Activated CD8-positive, alpha-beta T cell treated with anti-CD3 and anti-CD28 coated beads, Interleukin-2, amount 10 ng/mL, durations not matched to agents 7 days and 5 days (primary cell): ENCODE data around the gene PURB. TPM values are rescaled to one million over a fixed set of nuclear protein-coding genes. Genes with fewer than 3 reads are reported as not detected.
"Not testable (repeated sequence)": the region's sequence is repeated elsewhere in the genome, so short reads cannot be mapped to it uniquely, and the experiment has no call there.

Experiments used
- ATAC-seq: fragments of 150-1000 bp; cut with Tn5 transposase; one replicate; pipeline ENCODE4 v1.10.0; 2021; ENCODE audit warnings: moderate library complexity
- CTCF ChIA-PET: fragments of 350-600 bp; sonication (Branson Sonifier 250); formaldehyde crosslinking; loops from one replicate; lab custom pipeline; 2021; ENCODE audit warnings: antibody characterized with exemption; lab: Charles Lee
- POLR2A ChIA-PET: fragments of 350-600 bp; sonication (Branson Sonifier 250); formaldehyde crosslinking; loops from one replicate; lab custom pipeline; 2021; ENCODE audit warnings: antibody characterized with exemption; lab: Charles Lee
- DNase-seq: peaks from one replicate; pipeline ENCODE4 v3.0.0-alpha.2; 2020
- H3K27ac Mint-ChIP-seq: one replicate; pipeline ENCODE4 v1.8.0; 2021; ENCODE audit warnings: mild to moderate bottlenecking, mixed read lengths
- H3K27me3 Mint-ChIP-seq: one replicate; pipeline ENCODE4 v1.8.0; 2021; ENCODE audit warnings: low read depth, mixed read lengths
- H3K36me3 Mint-ChIP-seq: one replicate; pipeline ENCODE4 v1.8.0; 2021; ENCODE audit warnings: low read depth, mixed read lengths
- H3K4me1 Mint-ChIP-seq: one replicate; pipeline ENCODE4 v1.8.0; 2021; ENCODE audit warnings: low read depth, mixed read lengths
- H3K4me3 Mint-ChIP-seq: one replicate; pipeline ENCODE4 v1.8.0; 2021; ENCODE audit warnings: mild to moderate bottlenecking, mixed read lengths
- H3K9me3 Mint-ChIP-seq: one replicate; pipeline ENCODE4 v1.8.0; 2022; ENCODE audit warnings: mixed read lengths; ENCODE audit not compliant: insufficient read depth
- total RNA-seq, 2 experiments: library from RNA; stranded (reverse); gene quantifications; one replicate each; pipeline ENCODE4 v1.2.3, GENCODE V29; 2021

Gene PURB
- total RNA-seq = 10 to 100 TPM; 26.8 to 28.0 TPM

- CTCF ChIA-PET = interaction anchor here (0.8 to 5.1 kb wide), 9 partner anchors 28 to 250 kb away, joined by 3 to 33 read pairs (median 4); partner anchors contain the start of gene H2AZ2
- Mint-ChIP-seq H3K9me3 (no peaks in the 10 kb centered on the region), H3K27me3 (no peaks in the 10 kb centered on the region), H3K36me3 (peaks cover 39% of the 10 kb centered on the region), H3K4me1 (peaks cover 57% of the 10 kb centered on the region), H3K4me3 (peak within 1 kb of the TSS; percentile 88), H3K27ac (peak within 1 kb of the TSS; percentile 98)
- ATAC-seq (peak; percentile 91), DNase-seq (peak; percentile 96)
- POLR2A ChIA-PET = interaction anchor here (0.6 to 3.2 kb wide), 48 partner anchors 9 to 395 kb away, joined by 3 to 92 read pairs (median 6); partner anchors contain the start of genes DDX56, H2AZ2, MYO1G and NUDCD3
Observed at GRCh38 chr7:44885394-44886317, at the start of gene PURB. PURB (minus strand) TSS chr7:44885530; CDS start chr7:44885348, 182 bp downstream.

GRCh38 chr7:44935016-44935415 is 49.7 kb upstream of the PURB start:
- DNase-seq (no peak), ATAC-seq (no peak)
- Mint-ChIP-seq H3K4me1 (peaks cover 8% of the 10 kb centered on the region), H3K27me3 (peaks cover 24% of the 10 kb centered on the region), H3K4me3 (no peak overlapping the region), H3K36me3 (no peaks in the 10 kb centered on the region), H3K27ac (peak overlapping the region; percentile 33), H3K9me3 (no peaks in the 10 kb centered on the region)
- ChIA-PET POLR2A (no interaction called here), CTCF (no interaction called here)

- ATAC-seq, H3K4me1 Mint-ChIP-seq, H3K9me3 Mint-ChIP-seq, DNase-seq, POLR2A ChIA-PET, H3K4me3 Mint-ChIP-seq, CTCF ChIA-PET, H3K36me3 Mint-ChIP-seq: not testable (repeated sequence)
- Mint-ChIP-seq H3K27ac (peak overlapping the region; percentile 33), H3K27me3 (peaks cover 24% of the 10 kb centered on the region)
Observed at GRCh38 chr7:44934510-44934909, 49.2 kb upstream of the PURB start.

DNA sequence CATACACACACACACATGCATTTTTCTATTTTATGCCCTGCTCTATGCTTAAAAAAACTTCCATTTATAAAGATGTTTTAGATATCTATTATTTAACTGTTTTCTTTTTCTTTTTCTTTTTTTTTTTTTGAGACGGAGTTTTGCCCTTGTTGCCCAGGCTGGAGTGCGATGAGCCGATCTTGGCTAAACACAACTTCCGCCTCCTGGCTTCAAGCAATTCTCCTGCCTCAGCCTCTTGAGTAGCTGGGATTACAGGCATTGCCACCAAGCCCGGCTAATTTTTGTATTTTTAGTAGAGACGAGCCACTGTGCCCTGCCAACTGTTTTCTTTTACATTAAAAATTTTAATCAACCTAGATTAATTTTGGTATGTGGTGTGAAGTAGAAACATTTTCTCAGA is 45.6 kb upstream of the PURB start:
- no peaks in the 10 kb centered on the region for H3K9me3 Mint-ChIP-seq
- DNase-seq (no peak), ATAC-seq (no peak)
- H3K27ac Mint-ChIP-seq = no peak overlapping the region
- peaks cover 2% of the 10 kb centered on the region for H3K4me1 Mint-ChIP-seq
- CTCF ChIA-PET = no interaction called here
- H3K36me3 Mint-ChIP-seq = no peaks in the 10 kb centered on the region
- POLR2A ChIA-PET = no interaction called here
- H3K27me3 Mint-ChIP-seq = peaks cover 28% of the 10 kb centered on the region
- H3K4me3 Mint-ChIP-seq = no peak overlapping the region

- POLR2A ChIA-PET = interaction anchor here (0.6 to 3.9 kb wide), 2 partner anchors 37 to 340 kb away, joined by 3 to 25 read pairs; partner anchors contain the start of gene PURB
- no peaks in the 10 kb centered on the region for H3K9me3 Mint-ChIP-seq
- ATAC-seq = peak; percentile 34
- DNase-seq = no peak
- H3K27ac Mint-ChIP-seq = no peak overlapping the region
- H3K36me3 Mint-ChIP-seq = no peaks in the 10 kb centered on the region
- CTCF ChIA-PET = interaction anchor here (0.7 to 6.5 kb wide), 12 partner anchors 9 to 213 kb away, joined by 3 to 96 read pairs (median 6); partner anchors contain the start of gene H2AZ2
- peaks cover 25% of the 10 kb centered on the region for H3K4me1 Mint-ChIP-seq
- H3K4me3 Mint-ChIP-seq = no peak overlapping the region
- H3K27me3 Mint-ChIP-seq = peaks cover 9% of the 10 kb centered on the region
Observed at GRCh38 chr7:44922351-44922694, 37.0 kb upstream of the PURB start.

DNA sequence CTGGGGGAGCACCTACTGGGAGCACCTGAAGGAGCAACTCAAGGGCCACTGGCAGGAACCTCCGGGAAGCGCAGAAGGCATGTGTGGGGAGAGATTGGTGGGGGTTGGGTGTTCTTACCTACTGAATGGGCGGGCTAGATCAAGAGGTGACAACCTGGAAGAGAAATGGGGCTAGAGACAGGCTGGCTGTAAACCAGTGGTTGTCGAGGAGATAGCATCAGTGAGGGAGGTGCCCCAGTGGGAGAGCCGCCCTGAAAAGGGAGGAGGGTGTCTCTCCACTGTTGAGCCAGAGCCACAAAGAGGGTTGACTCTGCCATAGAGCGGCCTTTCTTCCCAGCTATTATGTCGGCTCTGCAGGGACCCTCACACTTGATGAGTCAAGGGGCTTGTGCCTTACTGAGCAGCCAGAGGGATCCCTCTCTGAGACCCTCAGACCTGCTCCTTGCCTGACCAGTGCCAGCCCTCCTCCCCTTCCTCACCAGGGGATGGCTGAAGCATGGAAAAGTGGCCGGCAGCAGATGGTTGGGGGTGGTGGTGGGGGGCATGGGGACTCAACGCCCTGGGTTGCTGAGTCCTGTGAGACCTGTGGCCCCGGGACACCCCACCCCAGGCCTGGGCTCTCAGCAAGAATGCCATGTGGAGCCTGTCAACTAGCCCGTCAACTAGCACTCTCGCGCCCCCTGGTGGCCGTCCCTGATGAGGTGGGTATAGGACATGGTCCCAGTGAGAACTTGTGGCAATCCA is 36.4 kb upstream of the PURB start:
- POLR2A ChIA-PET = interaction anchor here (3.9 kb wide), 1 partner anchor 37 kb away, joined by 25 read pairs; the partner anchor contains the start of gene PURB
- peak overlapping the region; percentile 39 for H3K27ac Mint-ChIP-seq
- H3K9me3 Mint-ChIP-seq = no peaks in the 10 kb centered on the region
- no peak overlapping the region for H3K4me3 Mint-ChIP-seq
- no peaks in the 10 kb centered on the region for H3K36me3 Mint-ChIP-seq
- H3K4me1 Mint-ChIP-seq = peaks cover 25% of the 10 kb centered on the region
- H3K27me3 Mint-ChIP-seq = peaks cover 7% of the 10 kb centered on the region
- CTCF ChIA-PET = interaction anchor here (0.9 to 6.5 kb wide), 12 partner anchors 9 to 214 kb away, joined by 4 to 96 read pairs (median 8); partner anchors contain the start of gene H2AZ2
- DNase-seq (peak; percentile 97), ATAC-seq (peak; percentile 98)

GRCh38 chr7:44920119-44920518 is 34.8 kb upstream of the PURB start:
- no peak for DNase-seq
- no peak for ATAC-seq
- Mint-ChIP-seq H3K27ac (peak overlapping the region; percentile 34), H3K4me3 (no peak overlapping the region), H3K27me3 (peaks cover 2% of the 10 kb centered on the region), H3K4me1 (peaks cover 30% of the 10 kb centered on the region), H3K36me3 (no peaks in the 10 kb centered on the region), H3K9me3 (no peaks in the 10 kb centered on the region)
- CTCF ChIA-PET = interaction anchor here (0.8 to 6.5 kb wide), 15 partner anchors 13 to 314 kb away, joined by 3 to 96 read pairs (median 4); partner anchors contain the start of genes H2AZ2, OGDH, PURB and TBRG4
- POLR2A ChIA-PET = interaction anchor here (0.6 to 3.9 kb wide), 5 partner anchors 29 to 319 kb away, joined by 4 to 25 read pairs (median 7); partner anchors contain the start of genes H2AZ2 and PURB

DNA sequence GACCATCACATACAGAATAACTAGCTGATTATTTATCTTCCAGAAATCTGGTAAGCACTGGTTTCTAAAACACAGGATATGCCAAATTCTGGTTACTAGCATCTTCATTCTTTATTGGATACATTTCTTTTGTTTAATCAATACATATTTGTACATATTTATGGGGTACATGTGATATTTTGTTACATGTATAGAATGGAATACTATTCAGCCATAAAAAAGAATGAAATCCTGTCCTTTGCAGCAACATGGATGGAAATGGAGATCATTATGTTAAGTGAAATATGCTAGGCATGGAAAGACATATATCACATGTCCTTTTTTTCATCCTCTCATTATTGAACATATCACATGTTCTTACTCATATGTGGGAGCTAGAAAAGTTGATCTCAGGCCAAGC is 32.7 kb upstream of the PURB start:
- POLR2A ChIA-PET = interaction anchor here (0.6 to 2.0 kb wide), 5 partner anchors 15 to 119 kb away, joined by 3 to 11 read pairs (median 3); partner anchors contain the start of genes H2AZ2 and PURB

GRCh38 chr7:44917465-44917864 is 32.1 kb upstream of the PURB start:
- no peak for DNase-seq
- no peak for ATAC-seq
- no peak overlapping the region for H3K27ac Mint-ChIP-seq
- CTCF ChIA-PET = interaction anchor here (6.5 kb wide), 1 partner anchor 59 kb away, joined by 96 read pairs; no protein-coding TSS in a partner anchor
- no peak overlapping the region for H3K4me3 Mint-ChIP-seq
- no peaks in the 10 kb centered on the region for H3K9me3 Mint-ChIP-seq
- no peaks in the 10 kb centered on the region for H3K36me3 Mint-ChIP-seq
- peaks cover 47% of the 10 kb centered on the region for H3K4me1 Mint-ChIP-seq
- H3K27me3 Mint-ChIP-seq = no peaks in the 10 kb centered on the region
- POLR2A ChIA-PET = interaction anchor here (0.6 to 2.0 kb wide), 3 partner anchors 25 to 53 kb away, joined by 3 to 11 read pairs (median 4); partner anchors contain the start of gene PURB

More for the DNA sequence above, 32.7 kb upstream of the PURB start:
- no peak for DNase-seq
- no peak for ATAC-seq
- no peak overlapping the region for H3K4me3 Mint-ChIP-seq
- no peak overlapping the region for H3K27ac Mint-ChIP-seq
- CTCF ChIA-PET = interaction anchor here (5.1 to 6.5 kb wide), 2 partner anchors 60 to 70 kb away, joined by 32 to 96 read pairs; partner anchors contain the start of gene H2AZ2
- no peaks in the 10 kb centered on the region for H3K27me3 Mint-ChIP-seq
- H3K4me1 Mint-ChIP-seq = peaks cover 47% of the 10 kb centered on the region
- no peaks in the 10 kb centered on the region for H3K9me3 Mint-ChIP-seq
- no peaks in the 10 kb centered on the region for H3K36me3 Mint-ChIP-seq

DNA sequence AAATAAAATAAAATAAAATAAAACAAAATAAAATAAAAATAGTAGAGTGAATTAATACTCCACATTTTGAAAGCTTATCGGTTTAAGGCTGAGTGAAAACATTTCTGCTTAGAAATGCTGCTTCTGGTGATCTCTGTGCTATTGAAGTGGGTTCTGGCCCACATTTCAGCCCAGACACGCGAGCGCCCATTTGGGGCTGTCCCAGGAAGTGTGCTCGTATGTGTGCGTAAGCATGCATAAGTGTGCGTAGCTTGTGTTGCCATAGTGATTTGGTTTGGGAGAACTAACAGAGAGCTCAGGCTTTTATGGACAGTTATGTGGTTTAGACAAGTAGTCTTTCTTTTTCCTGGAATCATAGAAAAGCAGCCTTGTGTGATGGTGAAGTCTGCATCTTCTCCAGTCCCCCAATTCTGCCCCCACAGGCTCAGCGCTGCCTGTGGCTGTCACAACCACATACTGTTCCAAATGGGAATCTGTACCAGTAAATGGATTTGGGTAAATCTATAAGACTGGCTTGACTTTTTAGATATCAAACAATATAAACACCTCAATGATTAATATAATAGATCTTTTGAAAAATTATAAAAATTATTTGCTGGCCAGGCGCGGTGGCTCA is 29.8 kb upstream of the PURB start:
- peak; percentile 85 for DNase-seq
- Mint-ChIP-seq H3K4me3 (peak overlapping the region; percentile 13), H3K36me3 (no peaks in the 10 kb centered on the region), H3K27me3 (no peaks in the 10 kb centered on the region), H3K27ac (peak overlapping the region; percentile 86), H3K9me3 (no peaks in the 10 kb centered on the region), H3K4me1 (peaks cover 34% of the 10 kb centered on the region)
- ChIA-PET CTCF (interaction anchor here (1.0 to 1.4 kb wide), 5 partner anchors 21 to 58 kb away, joined by 4 to 9 read pairs (median 6); no protein-coding TSS in a partner anchor), POLR2A (interaction anchor here (0.6 to 1.4 kb wide), 10 partner anchors 12 to 88 kb away, joined by 3 to 35 read pairs (median 3); partner anchors contain the start of genes H2AZ2 and PURB)
- peak; percentile 92 for ATAC-seq
